ENCODE data around the gene KCMF1.

DNA sequence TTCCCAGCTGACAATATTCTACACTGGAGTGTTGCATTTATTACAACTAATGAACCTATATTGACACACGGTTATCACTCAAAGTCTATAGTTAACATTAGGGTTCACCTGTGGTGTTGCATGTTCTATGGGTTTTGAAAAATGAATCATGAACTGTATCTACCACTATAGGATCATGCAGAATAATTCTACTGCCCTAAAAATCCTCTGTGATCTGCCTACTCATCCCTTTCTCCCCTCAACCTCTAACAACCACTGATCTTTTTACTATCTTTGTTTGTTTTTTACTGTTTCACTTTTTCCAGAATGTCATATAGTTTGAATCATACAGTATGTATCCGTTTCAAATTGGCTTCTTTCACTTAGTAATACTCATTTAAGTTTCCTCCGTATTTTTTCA lies 114.6 kb downstream of the KCMF1 start:
- TF ChIP-seq, protein P1, sequence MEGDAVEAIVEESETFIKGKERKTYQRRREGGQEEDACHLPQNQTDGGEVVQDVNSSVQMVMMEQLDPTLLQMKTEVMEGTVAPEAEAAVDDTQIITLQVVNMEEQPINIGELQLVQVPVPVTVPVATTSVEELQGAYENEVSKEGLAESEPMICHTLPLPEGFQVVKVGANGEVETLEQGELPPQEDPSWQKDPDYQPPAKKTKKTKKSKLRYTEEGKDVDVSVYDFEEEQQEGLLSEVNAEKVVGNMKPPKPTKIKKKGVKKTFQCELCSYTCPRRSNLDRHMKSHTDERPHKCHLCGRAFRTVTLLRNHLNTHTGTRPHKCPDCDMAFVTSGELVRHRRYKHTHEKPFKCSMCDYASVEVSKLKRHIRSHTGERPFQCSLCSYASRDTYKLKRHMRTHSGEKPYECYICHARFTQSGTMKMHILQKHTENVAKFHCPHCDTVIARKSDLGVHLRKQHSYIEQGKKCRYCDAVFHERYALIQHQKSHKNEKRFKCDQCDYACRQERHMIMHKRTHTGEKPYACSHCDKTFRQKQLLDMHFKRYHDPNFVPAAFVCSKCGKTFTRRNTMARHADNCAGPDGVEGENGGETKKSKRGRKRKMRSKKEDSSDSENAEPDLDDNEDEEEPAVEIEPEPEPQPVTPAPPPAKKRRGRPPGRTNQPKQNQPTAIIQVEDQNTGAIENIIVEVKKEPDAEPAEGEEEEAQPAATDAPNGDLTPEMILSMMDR (IDR thresholded peaks at IDR 0.05; ENCODE audit: insufficient read depth, low read depth, low read length): no peak
- TF ChIP-seq EZH2 (IDR thresholded peaks at IDR 0.05; ENCODE audit: insufficient read depth, low read length): no peak
